IMR-90 (cell line): ENCODE measurements around the gene PPM1L.

ENCODE experiments used
- BHLHE40 ChIP-seq: fragments of 150-350 bp; IDR thresholded peaks from 2 replicates; pipeline ENCODE4 v1.6.1; 2016; ENCODE audit warnings: mild to moderate bottlenecking, low read depth, low read length
- CEBPB ChIP-seq: IDR thresholded peaks from 2 replicates; pipeline ENCODE4 v1.6.1; 2012; ENCODE audit warnings: low read depth, low read length, improper control_type of control experiment
- CTCF ChIP-seq: conservative IDR thresholded peaks from 2 replicates; pipeline ENCODE4 v1.5.1; 2012; ENCODE audit warnings: mild to moderate bottlenecking, low read depth, low read length, improper control_type of control experiment
- ELK1 ChIP-seq: fragments of 150-350 bp; IDR thresholded peaks from 2 replicates; pipeline ENCODE4 v1.6.1; 2016; ENCODE audit warnings: low read depth, mild to moderate bottlenecking, low read length, moderate library complexity, borderline replicate concordance
- FOS ChIP-seq: fragments of 150-350 bp; IDR thresholded peaks from 2 replicates; pipeline ENCODE4 v1.6.1; 2016; ENCODE audit warnings: low read depth, low read length
- MAZ ChIP-seq: IDR thresholded peaks from 2 replicates; pipeline ENCODE4 v1.6.1; 2012; ENCODE audit warnings: low read depth, mild to moderate bottlenecking, low read length, improper control_type of control experiment, moderate library complexity, borderline replicate concordance
- MXI1 ChIP-seq: IDR thresholded peaks from 2 replicates; pipeline ENCODE4 v1.6.1; 2012; ENCODE audit warnings: low read depth, mild to moderate bottlenecking, low read length, moderate library complexity, borderline replicate concordance
- NFE2L2 ChIP-seq: fragments of 150-350 bp; IDR thresholded peaks from 2 replicates; pipeline ENCODE4 v1.6.1; 2016; ENCODE audit warnings: low read depth, mild to moderate bottlenecking, low read length
- POLR2A ChIP-seq: IDR thresholded peaks from 2 replicates; pipeline ENCODE4 v1.6.1; 2012; ENCODE audit warnings: mild to moderate bottlenecking, low read depth, low read length
- RAD21 ChIP-seq: IDR thresholded peaks from 2 replicates; pipeline ENCODE4 v1.6.1; 2012; ENCODE audit warnings: low read length, improper control_type of control experiment
- RCOR1 ChIP-seq: IDR thresholded peaks from 2 replicates; pipeline ENCODE4 v1.6.1; 2012; ENCODE audit warnings: mild to moderate bottlenecking, low read length, improper control_type of control experiment; ENCODE audit not compliant: insufficient replicate concordance
- RFX5 ChIP-seq: IDR thresholded peaks from 2 replicates; pipeline ENCODE4 v1.8.0; 2012; ENCODE audit warnings: low read depth, mild to moderate bottlenecking, low read length, moderate library complexity
- SMC3 ChIP-seq: fragments of 150-350 bp; IDR thresholded peaks from 2 replicates; pipeline ENCODE4 v1.6.1; 2016; ENCODE audit warnings: low read depth, mild to moderate bottlenecking, antibody characterized with exemption, low read length, moderate library complexity
- TF ChIP-seq, protein P1 (sequence below): fragments of 150-350 bp; IDR thresholded peaks from 2 replicates; pipeline ENCODE4 v1.6.1; 2017; ENCODE audit warnings: mild to moderate bottlenecking, antibody characterized with exemption, low read length, low read depth

DNA sequence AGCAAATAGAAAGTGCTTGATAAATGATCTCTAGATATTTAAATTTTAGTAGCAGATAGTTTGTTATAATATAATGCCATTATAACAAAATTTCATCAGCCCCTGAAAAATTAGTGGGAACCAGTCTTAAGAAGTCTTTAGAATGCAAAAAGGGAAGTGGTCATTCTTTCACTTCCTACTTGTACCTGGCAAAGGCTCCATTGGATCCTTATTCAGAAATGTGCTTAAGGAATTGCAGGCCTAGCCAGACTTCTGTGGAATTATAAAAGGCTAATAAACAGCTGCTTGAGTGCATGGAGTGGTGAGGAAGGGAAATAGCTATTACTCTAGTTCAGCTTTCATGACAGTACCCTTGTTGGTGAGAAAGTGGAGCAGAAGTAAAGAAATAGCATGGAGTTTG lies 24.2 kb downstream of the PPM1L start:
- no peak for TF ChIP-seq CTCF
- no peak for TF ChIP-seq POLR2A
- TF ChIP-seq MXI1, result no peak
- no peak for TF ChIP-seq CEBPB
- TF ChIP-seq MAZ, result no peak
- TF ChIP-seq RAD21, result no peak
- TF ChIP-seq, protein P1, sequence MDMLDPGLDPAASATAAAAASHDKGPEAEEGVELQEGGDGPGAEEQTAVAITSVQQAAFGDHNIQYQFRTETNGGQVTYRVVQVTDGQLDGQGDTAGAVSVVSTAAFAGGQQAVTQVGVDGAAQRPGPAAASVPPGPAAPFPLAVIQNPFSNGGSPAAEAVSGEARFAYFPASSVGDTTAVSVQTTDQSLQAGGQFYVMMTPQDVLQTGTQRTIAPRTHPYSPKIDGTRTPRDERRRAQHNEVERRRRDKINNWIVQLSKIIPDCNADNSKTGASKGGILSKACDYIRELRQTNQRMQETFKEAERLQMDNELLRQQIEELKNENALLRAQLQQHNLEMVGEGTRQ, result no peak
- TF ChIP-seq ELK1, result no peak
- no peak for TF ChIP-seq RFX5
- TF ChIP-seq SMC3, result no peak
- TF ChIP-seq NFE2L2, result no peak
- no peak for TF ChIP-seq RCOR1
- TF ChIP-seq BHLHE40, result no peak
- TF ChIP-seq FOS, result no peak
